Stimulated activated naive CD4-positive, alpha-beta T cell treated with Interleukin-2 at 50 U/mL for 16 hours (primary cell): ENCODE results near the gene TECR.
"Not testable (repeated sequence)": the region's sequence is repeated elsewhere in the genome, so short reads cannot be mapped to it uniquely, and the experiment has no call there.

Experiments
- DNase-seq: peaks from one replicate; lab custom pipeline; 2025; lab: John Stamatoyannopoulos, UW

The TECR gene

GRCh38 chr19:14540741-14541525 is 11.5 kb downstream of the TECR start:
- DNase-seq: no peak

GRCh38 chr19:14541979-14542378 is 12.6 kb downstream of the TECR start:
- DNase-seq: not testable (repeated sequence)

- DNase-seq: no peak
These were observed 13.4 kb downstream of the TECR start for GRCh38 chr19:14542711-14543328.

GRCh38 chr19:14544047-14544446 is 14.7 kb downstream of the TECR start:
- DNase-seq: no peak

GRCh38 chr19:14544977-14545715 is 15.8 kb downstream of the TECR start:
- DNase-seq: no peak

- DNase-seq: no peak
These were observed 16.3 kb downstream of the TECR start for GRCh38 chr19:14545716-14546082.

- no peak for DNase-seq
These were observed 20.9 kb downstream of the TECR start for GRCh38 chr19:14550201-14550754.

GRCh38 chr19:14551134-14552005 is 22.0 kb downstream of the TECR start:
- peak; percentile 65 for DNase-seq

GRCh38 chr19:14552006-14552360 is 22.6 kb downstream of the TECR start:
- DNase-seq: not testable (repeated sequence)

- no peak for DNase-seq
These were observed 23.9 kb downstream of the TECR start for GRCh38 chr19:14553042-14553938.

- DNase-seq: no peak
These were observed 24.5 kb downstream of the TECR start for GRCh38 chr19:14553939-14554243.

GRCh38 chr19:14554382-14554812 is 25.0 kb downstream of the TECR start:
- no peak for DNase-seq

GRCh38 chr19:14555918-14556661 is 26.7 kb downstream of the TECR start:
- no peak for DNase-seq

- peak; percentile 66 for DNase-seq
These were observed 27.3 kb downstream of the TECR start for GRCh38 chr19:14556662-14557188.

GRCh38 chr19:14558370-14559066 is 29.1 kb downstream of the TECR start:
- no peak for DNase-seq

- DNase-seq: no peak
These were observed 30.8 kb downstream of the TECR start for GRCh38 chr19:14559916-14560775.

- DNase-seq: no peak
These were observed 31.3 kb downstream of the TECR start for GRCh38 chr19:14560776-14561108.

- DNase-seq: no peak
These were observed 31.9 kb downstream of the TECR start for GRCh38 chr19:14561249-14561648.
